Stromal cell of bone marrow (primary cell): ENCODE data around the gene ATP6V1B1.
"Not testable (repeated sequence)": the region's sequence is repeated elsewhere in the genome, so short reads cannot be mapped to it uniquely, and the experiment has no call there.

Experiments used
- DNase-seq: peaks from one replicate; pipeline ENCODE4 v3.0.0-alpha.2; 2012; ENCODE audit warnings: low read depth

ATP6V1B1 gene

DNA sequence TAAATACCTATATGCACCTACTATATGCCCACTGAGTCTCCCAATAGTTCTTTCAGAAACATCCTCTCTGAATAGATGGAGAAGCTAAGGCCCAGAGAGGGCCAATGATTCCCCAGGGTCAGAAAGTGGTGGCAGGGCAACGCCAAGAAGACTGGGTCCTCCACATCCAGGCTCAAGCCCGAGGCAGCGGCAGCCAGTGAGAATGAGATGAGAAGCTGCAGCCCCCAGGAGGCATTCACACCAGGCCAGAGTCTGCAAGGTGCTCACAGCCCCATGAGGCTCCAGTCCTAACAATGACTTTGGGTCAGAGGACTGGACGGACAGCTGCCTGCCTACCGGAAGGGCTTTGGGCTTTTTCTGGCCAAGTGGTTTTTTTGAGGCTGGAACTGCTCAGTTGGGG is 55.4 kb downstream of the ATP6V1B1 start:
- no peak for DNase-seq

GRCh38 chr2:70991742-70992141 is 56.0 kb downstream of the ATP6V1B1 start:
- no peak for DNase-seq

DNA sequence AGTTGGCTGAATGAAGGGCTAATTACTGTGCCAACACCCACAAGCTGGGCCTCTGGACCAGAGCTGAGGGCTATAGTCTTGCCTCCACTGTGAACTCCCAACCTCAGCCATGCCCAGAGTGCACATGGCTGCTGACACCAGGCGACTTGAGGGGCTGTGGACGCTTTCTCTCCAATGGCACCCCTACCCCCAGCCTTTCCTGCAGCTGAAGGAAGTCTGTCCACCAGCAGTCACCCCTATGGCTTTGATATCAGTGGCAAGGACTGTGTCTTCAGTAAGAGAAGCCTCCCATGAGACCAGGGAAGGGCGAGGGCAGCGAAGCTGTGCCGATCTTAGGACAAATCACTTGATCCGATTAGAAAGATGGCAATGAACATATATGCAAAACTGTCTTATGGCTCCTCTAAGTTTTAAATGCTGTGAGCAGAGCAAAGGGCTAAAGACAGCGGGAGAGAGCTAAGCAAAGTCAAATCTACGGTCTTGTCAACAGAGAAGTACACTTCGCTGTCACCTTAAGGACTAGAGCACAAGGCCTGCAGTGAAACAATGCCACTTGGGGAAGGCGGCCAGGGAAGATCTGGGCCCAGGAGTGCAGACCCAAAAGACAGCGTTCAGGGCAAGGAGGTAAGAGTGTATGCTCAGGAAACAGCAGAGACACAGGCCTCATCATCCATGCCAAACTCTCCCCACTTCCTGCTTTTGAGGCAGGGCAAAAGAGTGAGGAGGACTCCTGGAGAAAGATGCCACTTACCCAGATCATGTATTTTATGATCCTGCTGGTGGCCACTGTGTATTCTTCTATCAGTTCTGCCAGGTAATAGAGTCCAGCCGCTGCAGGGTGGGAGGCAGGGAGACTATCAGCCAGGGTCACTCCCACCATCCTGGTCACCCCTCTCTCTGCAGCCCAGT is 57.5 kb downstream of the ATP6V1B1 start:
- DNase-seq: no peak

- no peak for DNase-seq
These were observed 58.5 kb downstream of the ATP6V1B1 start for GRCh38 chr2:70994009-70994698.

DNA sequence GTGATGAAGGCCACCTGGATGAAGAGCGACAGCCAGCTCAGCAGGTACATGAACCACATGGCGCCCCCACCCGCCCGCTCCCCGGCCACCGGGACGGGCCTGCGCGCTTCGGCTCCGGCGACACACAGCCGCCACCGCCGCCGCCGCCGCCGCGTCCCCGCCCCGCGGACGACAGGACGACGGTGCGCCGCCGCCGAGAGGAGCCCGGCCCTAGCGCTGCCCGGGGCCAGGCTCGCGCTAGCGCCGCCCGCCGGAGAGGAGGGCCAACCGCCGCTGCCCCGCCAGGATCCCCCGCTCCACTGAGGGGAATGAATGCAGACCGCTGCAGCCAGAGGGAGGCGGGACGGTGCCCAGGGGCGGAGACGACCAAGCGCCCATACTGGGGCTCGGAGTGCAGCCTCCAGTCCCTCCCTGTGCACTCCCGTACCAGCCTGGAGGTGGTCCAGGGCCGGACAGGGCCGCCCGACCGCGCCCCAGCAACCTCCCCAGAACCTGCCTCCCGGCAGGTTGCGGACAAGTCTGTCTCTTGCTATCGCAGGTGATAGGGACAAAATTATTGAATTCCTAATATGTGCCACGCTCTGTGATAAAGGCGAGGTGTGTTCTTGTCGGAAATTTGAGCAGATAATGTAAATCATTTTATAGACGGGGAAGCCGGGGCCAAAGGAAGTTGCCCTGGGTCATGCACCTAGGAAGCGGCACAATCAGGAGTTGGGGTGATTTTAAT is 59.2 kb downstream of the ATP6V1B1 start, which contains the start of gene TEX261:
TSS of gene TEX261 (minus strand) at position 175 of the 727 bp plus-strand sequence. CDS start at position 59, 116 bp downstream.
- peak; percentile 76 for DNase-seq

- peak; percentile 6 for DNase-seq
These were observed 59.7 kb downstream of the ATP6V1B1 start for GRCh38 chr2:70995426-70995729.

DNA sequence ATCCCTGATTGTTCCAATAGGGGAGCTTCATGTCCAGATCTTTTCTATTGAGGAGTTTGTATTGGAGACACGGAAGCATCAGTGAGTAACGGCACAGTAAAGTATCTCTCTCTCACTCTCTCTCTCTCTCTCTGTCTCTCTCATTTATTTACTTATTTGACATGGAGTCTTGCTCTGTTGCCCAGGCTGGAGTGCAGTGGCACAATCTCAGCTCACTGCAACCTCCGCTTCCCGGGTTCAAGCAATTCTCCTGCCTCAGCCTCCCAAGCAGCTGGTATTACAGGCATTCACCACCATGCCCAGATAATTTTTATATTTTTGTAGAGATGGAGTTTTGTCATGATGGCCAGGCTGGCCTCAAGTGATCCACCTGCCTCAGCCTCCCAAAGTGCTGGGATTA is 63.2 kb downstream of the ATP6V1B1 start:
- DNase-seq: not testable (repeated sequence)

GRCh38 chr2:70999362-70999761 is 63.7 kb downstream of the ATP6V1B1 start:
- DNase-seq: no peak

DNA sequence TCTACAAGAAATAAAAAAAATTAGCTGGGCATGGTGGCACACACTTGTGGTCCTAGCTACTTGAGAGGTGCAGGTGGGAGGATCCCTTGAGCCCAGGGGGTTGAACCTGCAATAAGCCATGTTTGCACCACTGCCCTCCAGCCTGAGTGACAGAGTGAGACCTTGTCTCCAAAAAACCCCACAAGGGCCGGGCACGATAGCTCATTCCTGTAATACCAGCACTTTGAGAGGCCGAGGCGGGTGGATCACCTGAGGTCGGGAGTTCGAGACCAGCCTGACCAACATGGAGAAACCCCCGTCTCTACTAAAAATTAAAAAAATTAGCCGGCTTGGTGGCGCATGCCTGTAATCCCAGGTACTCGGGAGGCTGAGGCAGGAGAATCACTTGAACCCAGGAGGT is 64.2 kb downstream of the ATP6V1B1 start:
- not testable (repeated sequence) for DNase-seq

DNA sequence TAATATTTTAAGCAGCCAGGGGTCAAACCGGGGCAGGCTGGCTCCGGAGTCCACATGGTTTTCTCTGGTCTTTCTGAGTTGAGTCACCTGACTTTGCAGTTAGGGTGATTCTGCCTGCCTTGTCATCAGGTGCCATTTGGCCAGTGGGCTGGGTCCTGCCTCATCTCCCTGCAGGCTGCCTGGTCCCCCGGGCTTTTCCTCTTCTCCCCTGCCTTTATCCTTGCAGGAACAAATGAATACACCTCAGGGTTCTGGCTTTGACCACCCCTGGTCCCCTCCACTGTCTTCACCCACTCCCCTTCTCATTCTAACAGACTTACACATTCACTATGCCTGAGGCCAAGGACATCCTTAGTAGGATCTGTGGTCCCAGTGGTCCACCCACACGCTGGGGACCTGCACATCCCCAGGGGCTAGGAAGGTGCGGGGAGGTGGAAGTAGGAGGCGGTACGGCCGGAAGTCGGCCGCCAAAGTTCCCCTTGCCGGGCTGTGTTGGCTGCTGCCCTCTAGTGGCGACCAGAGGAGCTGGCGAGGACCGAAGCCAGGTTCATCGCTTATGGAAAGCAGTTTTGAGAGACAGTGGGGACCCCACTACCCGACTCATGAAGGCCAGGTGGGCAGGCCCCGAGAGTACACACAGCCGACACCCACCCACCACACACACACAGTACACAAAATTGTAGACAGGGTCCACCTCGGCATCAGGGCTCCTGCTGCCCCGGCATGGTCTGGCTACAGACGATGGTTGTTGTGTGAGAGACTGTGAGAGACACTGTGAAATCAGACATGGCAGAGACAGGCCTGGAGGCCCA is 65.3 kb downstream of the ATP6V1B1 start:
- DNase-seq: peak; percentile 22

GRCh38 chr2:71001592-71001927 is 65.9 kb downstream of the ATP6V1B1 start:
- DNase-seq: no peak

GRCh38 chr2:71001981-71002570 is 66.4 kb downstream of the ATP6V1B1 start:
- no peak for DNase-seq

DNA sequence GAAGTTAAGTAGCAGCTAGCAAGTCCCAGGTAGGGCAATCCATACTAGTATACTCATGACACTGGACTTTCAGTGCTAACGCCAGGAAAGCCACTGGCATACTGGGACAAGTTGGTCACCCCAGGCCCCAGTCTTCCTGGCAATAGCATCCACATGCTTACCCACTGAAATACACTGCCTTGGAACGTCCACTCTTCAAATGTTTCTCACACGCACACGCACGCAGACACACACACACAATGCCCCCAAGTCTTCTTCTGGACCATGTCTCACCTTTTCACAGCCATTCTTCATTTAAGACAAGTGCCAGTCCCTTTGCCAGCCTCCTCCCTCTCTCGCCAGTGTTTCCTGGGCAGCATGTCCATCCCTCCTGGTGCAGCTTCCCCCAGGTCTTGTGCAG is 67.7 kb downstream of the ATP6V1B1 start:
- no peak for DNase-seq

GRCh38 chr2:71003966-71004755 is 68.5 kb downstream of the ATP6V1B1 start:
- DNase-seq: no peak

DNA sequence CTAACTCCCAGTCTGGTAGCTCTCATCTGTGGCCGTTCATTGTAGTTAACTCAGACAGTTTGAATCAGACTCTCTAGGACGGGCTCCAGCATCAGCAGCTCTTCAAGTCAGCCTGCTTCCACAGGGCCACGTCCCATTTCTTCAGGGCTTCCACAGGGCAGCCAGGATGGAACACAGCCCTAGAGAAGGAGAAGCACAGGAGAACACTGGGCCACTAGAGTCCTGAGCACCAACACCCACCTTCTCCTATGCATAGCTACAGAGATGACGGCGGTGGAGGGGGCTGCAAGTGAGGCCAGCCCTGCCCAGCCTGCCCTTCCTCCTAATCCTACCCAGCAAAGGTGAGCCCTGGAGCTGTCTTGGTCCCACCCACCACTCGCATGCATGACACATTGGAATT is 69.2 kb downstream of the ATP6V1B1 start:
- no peak for DNase-seq

DNA sequence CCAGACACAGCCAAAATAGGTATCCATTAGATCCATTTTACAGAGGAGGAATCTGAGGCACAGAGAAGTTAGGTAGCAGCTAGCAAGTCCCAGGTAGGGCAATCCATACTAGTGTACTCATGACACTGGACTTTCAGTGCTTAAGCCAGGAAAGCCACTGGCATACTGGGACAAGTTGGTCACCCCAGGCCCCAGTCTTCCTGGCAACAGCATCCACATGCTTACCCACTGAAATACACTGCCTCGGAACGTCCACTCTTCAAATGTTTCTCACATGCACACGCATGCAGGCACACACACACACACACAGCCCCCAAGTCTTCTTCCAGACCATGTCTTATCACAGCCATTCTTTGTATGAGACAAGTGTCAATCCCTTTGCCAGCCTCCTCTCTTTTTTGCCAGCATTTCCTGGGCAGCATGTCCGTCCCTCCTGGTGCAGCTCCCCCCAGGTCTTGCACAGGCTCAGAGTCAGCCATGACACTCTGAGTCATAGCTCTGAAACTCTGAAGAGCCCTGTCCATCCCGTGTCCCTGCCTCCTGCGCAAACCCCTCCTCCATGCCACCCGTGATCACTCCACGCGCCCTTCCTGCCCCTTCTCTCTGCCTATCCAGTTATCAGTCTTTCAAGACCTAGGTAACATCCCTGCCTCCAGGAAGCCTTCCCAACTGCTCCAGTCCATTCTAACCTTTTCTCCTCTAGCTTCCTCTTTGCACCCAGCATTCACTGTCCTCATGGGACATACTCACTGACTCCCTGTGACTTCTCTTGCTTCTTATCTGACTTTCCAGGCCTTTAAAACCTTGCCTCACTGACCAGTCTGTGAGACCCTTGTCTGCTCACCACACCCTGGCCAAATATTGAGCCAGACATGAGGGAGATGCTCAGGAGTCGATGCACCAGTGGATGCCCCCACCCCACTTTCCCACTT is 69.8 kb downstream of the ATP6V1B1 start:
- DNase-seq: no peak

- no peak for DNase-seq
These were observed 70.6 kb downstream of the ATP6V1B1 start for GRCh38 chr2:71006323-71006722.

GRCh38 chr2:71006955-71007799 is 71.5 kb downstream of the ATP6V1B1 start:
- DNase-seq: no peak

DNA sequence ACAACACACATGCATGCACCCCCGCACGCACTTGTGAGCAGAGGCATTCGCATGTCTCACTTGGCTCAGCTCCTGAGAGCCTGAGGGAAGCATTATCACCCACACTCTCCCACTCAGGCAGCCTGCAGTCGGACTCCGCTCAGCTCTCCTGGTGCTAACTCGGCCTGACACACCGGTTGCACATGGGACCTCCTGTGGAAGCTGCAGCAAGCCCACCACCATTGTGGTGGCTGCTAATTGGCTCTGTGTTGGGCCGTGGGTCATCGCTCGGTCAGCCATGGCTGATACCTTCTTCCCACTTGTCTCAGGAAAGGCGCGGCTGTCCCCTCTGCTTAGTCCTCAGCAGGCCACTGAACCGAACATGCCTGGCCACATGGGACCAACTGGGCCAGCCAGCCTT is 72.6 kb downstream of the ATP6V1B1 start:
- no peak for DNase-seq
